ENCODE results near the gene CENPT. TPM values are rescaled to one million over a fixed set of nuclear protein-coding genes. Genes with fewer than 3 reads are reported as not detected.
A peak's percentile ranks its signal among the peaks of the same experiment; 100 is the strongest.
"Not testable (repeated sequence)": the region's sequence is repeated elsewhere in the genome, so short reads cannot be mapped to it uniquely, and the experiment has no call there.

The CENPT gene
- total RNA-seq, 2 donors from 2014 or later: 25.6 to 38.9 TPM

DNA sequence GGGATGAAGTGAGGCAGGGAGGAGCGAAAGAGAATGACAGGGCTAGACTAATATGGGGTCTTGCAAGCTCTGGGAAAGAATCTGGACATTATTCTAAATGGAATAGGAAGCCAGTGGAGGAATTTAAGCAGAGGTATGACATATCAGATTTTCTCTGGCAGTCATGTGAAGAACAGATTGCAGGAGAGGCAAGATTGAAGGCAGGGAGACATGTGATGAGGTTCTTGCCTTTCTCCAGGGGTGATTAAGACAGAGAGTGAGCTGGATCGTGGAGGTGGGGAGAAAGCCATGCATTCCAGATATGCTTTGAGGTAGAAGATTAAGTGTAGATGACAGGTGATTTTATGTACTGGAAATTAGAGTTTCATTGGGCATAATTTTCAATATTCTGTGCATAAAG is 9.7 kb downstream of the CENPT start:
- Histone ChIP-seq H3K9ac (ENCODE audit: low read depth in 2 of 2, low read length in 2 of 2) (no peak overlapping the region), H3K27me3 (no peaks in the 10 kb centered on the region), H3K36me3 (no peaks in the 10 kb centered on the region), H3K9me3 (no peaks in the 10 kb centered on the region), H3K4me3 (no peak overlapping the region), H3K27ac (no peak overlapping the region), H3K4me1 (no peaks in the 10 kb centered on the region)
- intact Hi-C loops (cut with DNase I): no loop called here
- TF ChIP-seq, protein P1, sequence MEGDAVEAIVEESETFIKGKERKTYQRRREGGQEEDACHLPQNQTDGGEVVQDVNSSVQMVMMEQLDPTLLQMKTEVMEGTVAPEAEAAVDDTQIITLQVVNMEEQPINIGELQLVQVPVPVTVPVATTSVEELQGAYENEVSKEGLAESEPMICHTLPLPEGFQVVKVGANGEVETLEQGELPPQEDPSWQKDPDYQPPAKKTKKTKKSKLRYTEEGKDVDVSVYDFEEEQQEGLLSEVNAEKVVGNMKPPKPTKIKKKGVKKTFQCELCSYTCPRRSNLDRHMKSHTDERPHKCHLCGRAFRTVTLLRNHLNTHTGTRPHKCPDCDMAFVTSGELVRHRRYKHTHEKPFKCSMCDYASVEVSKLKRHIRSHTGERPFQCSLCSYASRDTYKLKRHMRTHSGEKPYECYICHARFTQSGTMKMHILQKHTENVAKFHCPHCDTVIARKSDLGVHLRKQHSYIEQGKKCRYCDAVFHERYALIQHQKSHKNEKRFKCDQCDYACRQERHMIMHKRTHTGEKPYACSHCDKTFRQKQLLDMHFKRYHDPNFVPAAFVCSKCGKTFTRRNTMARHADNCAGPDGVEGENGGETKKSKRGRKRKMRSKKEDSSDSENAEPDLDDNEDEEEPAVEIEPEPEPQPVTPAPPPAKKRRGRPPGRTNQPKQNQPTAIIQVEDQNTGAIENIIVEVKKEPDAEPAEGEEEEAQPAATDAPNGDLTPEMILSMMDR (IDR thresholded peaks at IDR 0.05): no peak
- no peak for DNase-seq

DNA sequence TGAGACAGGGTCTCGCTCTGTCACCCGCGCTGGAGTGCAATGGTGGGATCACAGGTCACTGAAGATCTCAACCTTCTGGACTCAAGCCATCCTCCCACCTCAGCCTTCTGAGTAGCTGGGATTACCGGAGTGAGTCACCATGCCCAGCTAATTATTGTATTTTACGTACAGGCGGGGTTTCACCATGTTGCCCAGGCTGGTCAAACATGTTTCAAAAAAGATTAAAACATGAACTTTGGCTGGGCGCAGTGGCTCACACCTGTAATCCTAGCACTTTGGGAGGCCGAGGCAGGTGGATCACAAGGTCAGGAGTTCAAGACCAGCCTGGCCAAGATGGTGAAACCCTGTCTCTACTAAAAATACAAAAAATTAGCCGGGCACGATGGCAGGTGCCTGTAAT is 10.3 kb downstream of the CENPT start:
- H3K27ac ChIP-seq; DNase-seq; H3K9ac ChIP-seq (ENCODE audit: low read depth in 2 of 2, low read length in 2 of 2); H3K4me3 ChIP-seq; H3K9me3 ChIP-seq; H3K36me3 ChIP-seq; H3K27me3 ChIP-seq; H3K4me1 ChIP-seq; intact Hi-C loops (cut with DNase I): not testable (repeated sequence)

DNA sequence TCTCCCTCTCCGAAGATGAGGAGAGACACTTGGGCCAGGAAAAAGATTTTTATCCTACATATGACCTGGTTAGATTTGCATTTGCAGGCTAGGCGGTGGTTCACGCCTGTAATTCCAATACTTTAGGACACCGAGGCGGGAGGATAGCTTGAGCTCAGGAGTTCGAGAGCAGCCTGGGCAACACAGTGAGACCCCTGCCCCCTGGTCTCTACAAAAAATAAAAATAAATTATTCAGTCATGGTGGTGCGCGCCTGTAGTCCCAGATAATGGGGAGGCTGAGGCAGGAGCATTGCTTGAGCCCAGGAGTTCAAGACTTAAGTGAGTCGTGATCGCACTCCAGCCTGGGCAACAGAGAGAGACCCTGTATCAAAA is 13.3 kb downstream of the CENPT start:
- no peaks in the 10 kb centered on the region for H3K4me1 ChIP-seq
- no peak overlapping the region for H3K27ac ChIP-seq
- no peak overlapping the region for H3K9ac ChIP-seq (ENCODE audit: low read depth in 2 of 2, low read length in 2 of 2)
- H3K4me3 ChIP-seq: peak overlapping the region; percentile 86
- DNase-seq: no peak
- intact Hi-C loops (cut with DNase I): no loop called here
- no peaks in the 10 kb centered on the region for H3K9me3 ChIP-seq
- H3K27me3 ChIP-seq: no peaks in the 10 kb centered on the region
- TF ChIP-seq, protein P1 (IDR thresholded peaks at IDR 0.05): no peak
- H3K36me3 ChIP-seq: peaks cover 14% of the 10 kb centered on the region

DNA sequence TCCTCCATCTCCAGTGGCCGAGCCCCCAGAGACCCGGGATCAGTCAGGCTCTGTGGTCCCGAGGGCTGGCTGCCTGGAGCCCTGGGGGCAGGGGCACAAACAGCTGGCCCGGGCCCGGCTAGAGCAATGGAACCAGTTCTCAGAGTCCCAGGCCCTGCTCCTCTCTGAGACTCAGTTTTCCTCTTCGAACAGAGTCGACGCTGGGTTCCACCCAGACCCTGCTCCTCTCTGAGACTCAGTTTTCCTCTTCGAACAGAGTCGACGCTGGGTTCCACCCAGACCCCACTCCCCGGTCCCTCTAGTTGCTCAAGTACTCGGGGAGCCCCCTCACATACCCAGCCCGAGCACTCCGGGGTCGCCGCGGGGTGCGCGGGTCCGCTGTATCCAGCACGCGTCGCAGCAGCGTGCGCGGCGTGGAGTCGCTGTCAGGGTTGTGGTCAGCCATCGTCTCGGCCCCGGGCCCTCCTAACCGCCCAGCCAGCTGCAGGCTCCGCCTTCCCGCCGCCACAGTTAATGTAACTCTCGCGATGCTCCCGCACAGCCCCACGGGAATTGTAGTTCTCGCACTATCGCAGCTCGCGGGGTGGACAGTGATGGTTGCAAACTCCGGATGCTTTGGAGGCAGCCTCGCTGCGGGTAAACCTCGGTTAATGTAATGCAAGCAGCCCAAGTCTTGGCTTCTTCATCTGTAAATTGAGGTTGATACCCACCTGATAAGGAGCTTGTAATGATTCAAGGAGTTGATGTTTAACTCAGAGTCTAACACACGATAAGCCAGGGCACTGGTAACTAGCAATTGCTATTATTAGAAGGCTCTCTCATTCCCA is 13.9 kb downstream of the CENPT start:
- TF ChIP-seq, protein P1 (IDR thresholded peaks at IDR 0.05): no peak
- H3K4me1 ChIP-seq: no peaks in the 10 kb centered on the region
- H3K9ac ChIP-seq (ENCODE audit: low read depth in 2 of 2, low read length in 2 of 2): peak overlapping the region; percentile 74 to 83
- H3K27ac ChIP-seq: no peak overlapping the region
- intact Hi-C loops (cut with DNase I): no loop called here
- H3K9me3 ChIP-seq: no peaks in the 10 kb centered on the region
- DNase-seq: peak; percentile 97
- H3K4me3 ChIP-seq: peak overlapping the region; percentile 86
- H3K27me3 ChIP-seq: no peaks in the 10 kb centered on the region
- peaks cover 14% of the 10 kb centered on the region for H3K36me3 ChIP-seq

DNA sequence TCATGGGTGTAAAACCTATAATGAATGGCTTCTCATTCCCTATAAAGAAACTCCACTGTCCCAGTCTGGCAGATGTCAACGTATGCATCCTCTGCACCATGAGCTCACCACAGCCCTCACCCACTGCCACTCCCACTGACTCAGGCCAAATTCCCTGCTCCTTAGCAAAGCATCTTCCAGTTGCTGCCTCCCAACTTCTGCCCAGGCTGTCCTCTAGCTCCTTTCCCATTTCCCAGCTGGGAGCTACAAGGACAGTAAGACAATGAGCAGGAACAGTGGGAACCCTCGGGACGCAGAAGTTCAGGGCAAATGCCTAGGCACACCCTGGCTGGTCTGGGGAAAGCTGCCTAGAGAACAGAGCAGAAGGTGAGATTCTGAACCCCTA is 14.5 kb downstream of the CENPT start:
- H3K9me3 ChIP-seq: no peaks in the 10 kb centered on the region
- TF ChIP-seq, protein P1 (IDR thresholded peaks at IDR 0.05): no peak
- peak overlapping the region; percentile 86 for H3K4me3 ChIP-seq
- intact Hi-C loops (cut with DNase I): no loop called here
- H3K27ac ChIP-seq: no peak overlapping the region
- peak overlapping the region; percentile 74 to 83 for H3K9ac ChIP-seq (ENCODE audit: low read depth in 2 of 2, low read length in 2 of 2)
- peaks cover 14% of the 10 kb centered on the region for H3K36me3 ChIP-seq
- no peaks in the 10 kb centered on the region for H3K4me1 ChIP-seq
- no peaks in the 10 kb centered on the region for H3K27me3 ChIP-seq
- peak; percentile 28 for DNase-seq

DNA sequence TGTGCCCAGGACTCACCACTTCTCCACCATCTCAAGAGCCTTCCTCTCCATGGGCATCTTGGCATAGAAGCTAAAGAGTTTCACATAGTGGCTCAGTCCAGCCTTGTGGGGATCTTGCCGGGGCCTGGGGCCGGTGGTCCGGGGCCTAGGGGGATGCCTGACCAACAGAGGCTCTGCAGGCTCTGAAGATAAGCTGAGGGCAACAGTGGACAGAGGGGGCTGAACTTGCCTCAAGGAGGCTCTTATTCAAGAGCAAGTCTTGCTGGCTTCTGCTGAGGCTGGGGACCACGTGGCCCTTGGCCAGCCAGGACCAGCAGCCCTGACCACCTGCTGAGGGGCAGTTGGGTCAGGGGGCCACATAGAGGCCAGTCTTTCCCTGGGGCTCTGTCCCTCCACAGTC is 18.8 kb downstream of the CENPT start:
- H3K4me1 ChIP-seq: no peaks in the 10 kb centered on the region
- no peak overlapping the region for H3K9ac ChIP-seq (ENCODE audit: low read depth in 2 of 2, low read length in 2 of 2)
- TF ChIP-seq, protein P1 (IDR thresholded peaks at IDR 0.05): no peak
- no peaks in the 10 kb centered on the region for H3K9me3 ChIP-seq
- no peaks in the 10 kb centered on the region for H3K27me3 ChIP-seq
- H3K4me3 ChIP-seq: no peak overlapping the region
- no peak overlapping the region for H3K27ac ChIP-seq
- DNase-seq: no peak
- H3K36me3 ChIP-seq: peaks cover 14% of the 10 kb centered on the region
- intact Hi-C loops (cut with DNase I): no loop called here
